Measurements from ENCODE around the gene NDUFA8. TPM values are rescaled to one million over a fixed set of nuclear protein-coding genes. Genes with fewer than 3 reads are reported as not detected.

The NDUFA8 gene
- total RNA-seq, 4 donors from 2014 or later: 16.3 to 34.4 (median 30.2) TPM

- H3K4me3 ChIP-seq: no peak overlapping the region
- no peak overlapping the region for H3K27ac ChIP-seq
- H3K36me3 ChIP-seq: no peaks in the 10 kb centered on the region
- no peaks in the 10 kb centered on the region for H3K27me3 ChIP-seq
- H3K9me3 ChIP-seq: no peaks in the 10 kb centered on the region
- no peaks in the 10 kb centered on the region for H3K4me1 ChIP-seq
- WGBS: 88% methylated on average over 1 of the region's 7 CpGs
- DNase-seq (ENCODE audit: low spot score in 2 of 2): no peak
- TF ChIP-seq POLR2AphosphoS5 (IDR thresholded peaks at IDR 0.05) (no peak), EP300 (IDR thresholded peaks at IDR 0.05) (no peak), CTCF (IDR thresholded peaks at IDR 0.05) (no peak), POLR2A (IDR thresholded peaks at IDR 0.05) (no peak)
These were observed 49.3 kb downstream of the NDUFA8 start for GRCh38 chr9:122110100-122110833.

- TF ChIP-seq POLR2A (IDR thresholded peaks at IDR 0.05) (no peak), CTCF (IDR thresholded peaks at IDR 0.05) (no peak), POLR2AphosphoS5 (IDR thresholded peaks at IDR 0.05) (no peak), EP300 (IDR thresholded peaks at IDR 0.05) (no peak)
- H3K4me1 ChIP-seq: no peaks in the 10 kb centered on the region
- H3K4me3 ChIP-seq: no peak overlapping the region
- no peaks in the 10 kb centered on the region for H3K27me3 ChIP-seq
- no peaks in the 10 kb centered on the region for H3K36me3 ChIP-seq
- WGBS: 88% methylated on average over 3 of the region's 3 CpGs
- H3K9me3 ChIP-seq: no peaks in the 10 kb centered on the region
- H3K27ac ChIP-seq: no peak overlapping the region
- no peak for DNase-seq (ENCODE audit: low spot score in 2 of 2)
These were observed 50.4 kb downstream of the NDUFA8 start for GRCh38 chr9:122109035-122109813.

GRCh38 chr9:122107291-122107805, 52.2 kb downstream of the NDUFA8 start:
- H3K36me3 ChIP-seq: no peaks in the 10 kb centered on the region
- H3K9me3 ChIP-seq: no peaks in the 10 kb centered on the region
- 75% methylated on average over 7 of the region's 7 CpGs for WGBS
- no peaks in the 10 kb centered on the region for H3K4me1 ChIP-seq
- no peak for DNase-seq (ENCODE audit: low spot score in 2 of 2)
- H3K27ac ChIP-seq: no peak overlapping the region
- no peak overlapping the region for H3K4me3 ChIP-seq
- H3K27me3 ChIP-seq: no peaks in the 10 kb centered on the region
- TF ChIP-seq CTCF (IDR thresholded peaks at IDR 0.05) (no peak), EP300 (IDR thresholded peaks at IDR 0.05) (no peak), POLR2A (IDR thresholded peaks at IDR 0.05) (no peak), POLR2AphosphoS5 (IDR thresholded peaks at IDR 0.05) (no peak)

- WGBS: 83% methylated on average over 2 of the region's 2 CpGs
- H3K9me3 ChIP-seq: no peaks in the 10 kb centered on the region
- H3K4me1 ChIP-seq: no peaks in the 10 kb centered on the region
- no peak for DNase-seq (ENCODE audit: low spot score in 2 of 2)
- TF ChIP-seq POLR2AphosphoS5 (IDR thresholded peaks at IDR 0.05): no peak
- no peak for TF ChIP-seq POLR2A (IDR thresholded peaks at IDR 0.05)
- no peak for TF ChIP-seq CTCF (IDR thresholded peaks at IDR 0.05)
- no peak for TF ChIP-seq EP300 (IDR thresholded peaks at IDR 0.05)
- H3K27me3 ChIP-seq: no peaks in the 10 kb centered on the region
- H3K4me3 ChIP-seq: no peak overlapping the region
- no peak overlapping the region for H3K27ac ChIP-seq
- H3K36me3 ChIP-seq: no peaks in the 10 kb centered on the region
These were observed 53.0 kb downstream of the NDUFA8 start for GRCh38 chr9:122106576-122106975.

GRCh38 chr9:122103985-122104384, 55.6 kb downstream of the NDUFA8 start:
- no peaks in the 10 kb centered on the region for H3K27me3 ChIP-seq
- no peak overlapping the region for H3K27ac ChIP-seq
- no peaks in the 10 kb centered on the region for H3K36me3 ChIP-seq
- no peaks in the 10 kb centered on the region for H3K4me1 ChIP-seq
- DNase-seq (ENCODE audit: low spot score in 2 of 2): no peak
- WGBS: 95% methylated on average over 1 of the region's 1 CpG
- H3K9me3 ChIP-seq: no peaks in the 10 kb centered on the region
- TF ChIP-seq CTCF (IDR thresholded peaks at IDR 0.05) (no peak), EP300 (IDR thresholded peaks at IDR 0.05) (no peak), POLR2AphosphoS5 (IDR thresholded peaks at IDR 0.05) (no peak), POLR2A (IDR thresholded peaks at IDR 0.05) (no peak)
- no peak overlapping the region for H3K4me3 ChIP-seq
